Activated CD4-positive, alpha-beta T cell treated with anti-CD3 and anti-CD28 coated beads for 1 hour (primary cell): Measurements from ENCODE around the gene FRK.
"Not testable (repeated sequence)": the region's sequence is repeated elsewhere in the genome, so short reads cannot be mapped to it uniquely, and the experiment has no call there.

ENCODE experiments used
- DNase-seq: peaks from one replicate; pipeline ENCODE4 v3.0.0-alpha.2; 2020

FRK gene

GRCh38 chr6:116003668-116004067, 57.0 kb downstream of the FRK start:
- no peak for DNase-seq

- DNase-seq: no peak
Measured at GRCh38 chr6:116002756-116003155, 57.9 kb downstream of the FRK start.

GRCh38 chr6:115999235-115999634, 61.5 kb downstream of the FRK start:
- no peak for DNase-seq

GRCh38 chr6:115997990-115998585, 62.6 kb downstream of the FRK start:
- DNase-seq: no peak

GRCh38 chr6:115986026-115986425, 74.7 kb downstream of the FRK start:
- no peak for DNase-seq

GRCh38 chr6:115984809-115985208, 75.9 kb downstream of the FRK start:
- DNase-seq: no peak

GRCh38 chr6:115983998-115984397, 76.7 kb downstream of the FRK start:
- no peak for DNase-seq

- no peak for DNase-seq
Measured at GRCh38 chr6:115982453-115982852, 78.2 kb downstream of the FRK start.

GRCh38 chr6:115977220-115977619, 83.5 kb downstream of the FRK start:
- DNase-seq: no peak

GRCh38 chr6:115976321-115976870, 84.3 kb downstream of the FRK start:
- no peak for DNase-seq

- DNase-seq: no peak
Measured at GRCh38 chr6:115972679-115973078, 88.0 kb downstream of the FRK start.

GRCh38 chr6:115971785-115972184, 88.9 kb downstream of the FRK start:
- DNase-seq: no peak

GRCh38 chr6:115969930-115970273, 90.8 kb downstream of the FRK start:
- DNase-seq: no peak

GRCh38 chr6:115969207-115969929, 91.3 kb downstream of the FRK start:
- DNase-seq: no peak

- DNase-seq: not testable (repeated sequence)
Measured at GRCh38 chr6:115960286-115960685, 100.4 kb downstream of the FRK start.

- DNase-seq: no peak
Measured at GRCh38 chr6:115958958-115959357, 101.7 kb downstream of the FRK start.

- DNase-seq: no peak
Measured at GRCh38 chr6:115954740-115955139, 106.0 kb downstream of the FRK start.

GRCh38 chr6:115948751-115949150, 111.9 kb downstream of the FRK start:
- no peak for DNase-seq

- DNase-seq: no peak
Measured at GRCh38 chr6:115947966-115948541, 112.6 kb downstream of the FRK start.

GRCh38 chr6:115945812-115946211, 114.9 kb downstream of the FRK start:
- no peak for DNase-seq

- no peak for DNase-seq
Measured at GRCh38 chr6:115945306-115945705, 115.4 kb downstream of the FRK start.

GRCh38 chr6:115944829-115945228, 115.9 kb downstream of the FRK start:
- DNase-seq: not testable (repeated sequence)

GRCh38 chr6:115937502-115937901, 123.2 kb downstream of the FRK start:
- not testable (repeated sequence) for DNase-seq

GRCh38 chr6:115935361-115935760, 125.3 kb downstream of the FRK start:
- no peak for DNase-seq
